DOHH2 (cell line): ENCODE results near the gene SLC4A2.

Source experiments
- EZH2phosphoT487 ChIP-seq: fragments of 200-600 bp; sonication (generic); IDR thresholded peaks from 2 replicates; pipeline ENCODE4 v1.6.1; 2017; ENCODE audit warnings: borderline replicate concordance, mild to moderate bottlenecking, antibody characterized with exemption, low read length, moderate library complexity, mixed read lengths
- TF ChIP-seq, protein P1 (sequence below): fragments of 200-600 bp; sonication (generic); IDR thresholded peaks from one replicate; pipeline ENCODE4 v1.5.1; 2014; ENCODE audit warnings: antibody characterized with exemption, mild to moderate bottlenecking, low read depth, low read length; ENCODE audit not compliant: poor library complexity, severe bottlenecking

- TF ChIP-seq, protein P1, sequence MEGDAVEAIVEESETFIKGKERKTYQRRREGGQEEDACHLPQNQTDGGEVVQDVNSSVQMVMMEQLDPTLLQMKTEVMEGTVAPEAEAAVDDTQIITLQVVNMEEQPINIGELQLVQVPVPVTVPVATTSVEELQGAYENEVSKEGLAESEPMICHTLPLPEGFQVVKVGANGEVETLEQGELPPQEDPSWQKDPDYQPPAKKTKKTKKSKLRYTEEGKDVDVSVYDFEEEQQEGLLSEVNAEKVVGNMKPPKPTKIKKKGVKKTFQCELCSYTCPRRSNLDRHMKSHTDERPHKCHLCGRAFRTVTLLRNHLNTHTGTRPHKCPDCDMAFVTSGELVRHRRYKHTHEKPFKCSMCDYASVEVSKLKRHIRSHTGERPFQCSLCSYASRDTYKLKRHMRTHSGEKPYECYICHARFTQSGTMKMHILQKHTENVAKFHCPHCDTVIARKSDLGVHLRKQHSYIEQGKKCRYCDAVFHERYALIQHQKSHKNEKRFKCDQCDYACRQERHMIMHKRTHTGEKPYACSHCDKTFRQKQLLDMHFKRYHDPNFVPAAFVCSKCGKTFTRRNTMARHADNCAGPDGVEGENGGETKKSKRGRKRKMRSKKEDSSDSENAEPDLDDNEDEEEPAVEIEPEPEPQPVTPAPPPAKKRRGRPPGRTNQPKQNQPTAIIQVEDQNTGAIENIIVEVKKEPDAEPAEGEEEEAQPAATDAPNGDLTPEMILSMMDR, result no peak
- TF ChIP-seq EZH2phosphoT487, result no peak
These were observed 48.5 kb downstream of the SLC4A2 start for GRCh38 chr7:151107882-151108281.
